Right renal pelvis (tissue), 4 donors: ENCODE data around the gene PITRM1. TPM values are rescaled to one million over a fixed set of nuclear protein-coding genes. Genes with fewer than 3 reads are reported as not detected.

ENCODE experiments used
- polyA plus RNA-seq, 4 donors: library from polyadenylated mRNA; unstranded; fragments of 120-200 nt; gene quantifications; one replicate each; pipeline ENCODE4 v1.2.1, GENCODE V29; 2013; ENCODE audit not compliant: insufficient read length in 4 of 4

PITRM1 gene
- polyA plus RNA-seq, 4 donors, result 56.9 to 66.7 (median 60.6) TPM

Other genes starting within 250 kb of the PITRM1 start
- gene PFKP, start 105.2 kb downstream of the PITRM1 start, polyA plus RNA-seq, result 10 to 100 TPM; 25.3 to 34.2 (median 30.0) TPM